Mesenchymal stem cell (in vitro differentiated cells and primary cell): ENCODE data around the gene TSPAN5.

ENCODE experiments used
- DNase-seq: peaks from one replicate; pipeline ENCODE4 v3.0.0-alpha.2; 2013
- H2AFZ ChIP-seq: one replicate; pipeline ENCODE4 v1.6.1; 2013; ENCODE audit warnings: low read depth, mild to moderate bottlenecking, control low read depth, inconsistent platforms, low read length, moderate library complexity
- H2AK5ac ChIP-seq: 2 replicates; pipeline ENCODE4 v1.6.1; 2013; ENCODE audit warnings: low read length, moderate library complexity, mild to moderate bottlenecking, inconsistent platforms; ENCODE audit not compliant: severe bottlenecking
- H2BK120ac ChIP-seq: one replicate; pipeline ENCODE4 v1.6.1; 2013; ENCODE audit warnings: low read depth, mild to moderate bottlenecking, inconsistent platforms, low read length, moderate library complexity
- H2BK12ac ChIP-seq, 2 experiments: one replicate each; pipeline ENCODE4 v1.6.1; 2013; ENCODE audit warnings: inconsistent platforms in 2 of 2, low read length in 2 of 2, mild to moderate bottlenecking in 2 of 2, moderate library complexity in 2 of 2, control low read depth in 1 of 2
- H2BK15ac ChIP-seq: one replicate; pipeline ENCODE4 v1.6.1; 2013; ENCODE audit warnings: mild to moderate bottlenecking, low read depth, inconsistent platforms; ENCODE audit not compliant: poor library complexity, severe bottlenecking
- H2BK5ac ChIP-seq: 2 replicates; pipeline ENCODE4 v1.6.1; 2013; ENCODE audit warnings: low read depth, mild to moderate bottlenecking, low read length, control low read depth, inconsistent platforms; ENCODE audit not compliant: poor library complexity, severe bottlenecking
- H3K14ac ChIP-seq, 2 experiments: one replicate each; pipeline ENCODE4 v1.6.1; 2013; ENCODE audit warnings: inconsistent platforms in 2 of 2, low read length in 2 of 2, control low read depth in 1 of 2, mild to moderate bottlenecking in 1 of 2, moderate library complexity in 1 of 2
- H3K18ac ChIP-seq, 2 experiments: one replicate each; pipeline ENCODE4 v1.6.1; 2013; ENCODE audit warnings: inconsistent platforms in 2 of 2, low read length in 2 of 2, control low read depth in 1 of 2, low read depth in 1 of 2, mild to moderate bottlenecking in 1 of 2
- H3K23ac ChIP-seq, 2 experiments: one replicate each; pipeline ENCODE4 v1.6.1; 2013; ENCODE audit warnings: inconsistent platforms in 2 of 2, low read length in 2 of 2, mild to moderate bottlenecking in 2 of 2, moderate library complexity in 2 of 2, control low read depth in 1 of 2
- H3K27ac ChIP-seq: 2 replicates; pipeline ENCODE4 v1.5.1; 2013; ENCODE audit warnings: mild to moderate bottlenecking, moderate library complexity, low read length, control low read depth, inconsistent platforms; ENCODE audit not compliant: poor library complexity, severe bottlenecking
- H3K27me3 ChIP-seq, 2 experiments: 2 replicates each; pipeline versions ENCODE4 v1.6.1 to v1.7.0; 2013; ENCODE audit warnings: low read length in 2 of 2, mild to moderate bottlenecking in 2 of 2, moderate library complexity in 2 of 2, control low read depth in 1 of 2, inconsistent platforms in 1 of 2; ENCODE audit not compliant: control insufficient read depth in 1 of 2, insufficient read depth in 1 of 2
- H3K36me3 ChIP-seq, 2 experiments: 2 replicates each; pipeline versions ENCODE4 v1.6.1 to v1.7.0; 2013; ENCODE audit warnings: low read length in 2 of 2, control low read depth in 1 of 2, inconsistent platforms in 1 of 2, low read depth in 1 of 2, mild to moderate bottlenecking in 1 of 2; ENCODE audit not compliant: insufficient read depth in 2 of 2, control insufficient read depth in 1 of 2
- H3K4ac ChIP-seq, 2 experiments: one replicate each; pipeline ENCODE4 v1.6.1; 2013; ENCODE audit warnings: inconsistent platforms in 2 of 2, low read length in 2 of 2, mild to moderate bottlenecking in 2 of 2, moderate library complexity in 2 of 2, control low read depth in 1 of 2, low read depth in 1 of 2
- H3K4me1 ChIP-seq: 2 replicates; pipeline ENCODE4 v1.6.1; 2013; ENCODE audit warnings: low read depth, low read length, control low read depth; ENCODE audit not compliant: control insufficient read depth, insufficient read depth
- H3K4me2 ChIP-seq: 2 replicates; pipeline ENCODE4 v1.6.1; 2013; ENCODE audit warnings: low read length, mild to moderate bottlenecking, inconsistent platforms; ENCODE audit not compliant: poor library complexity, severe bottlenecking
- H3K4me3 ChIP-seq, 2 experiments: 2 replicates each; pipeline versions ENCODE4 v1.5.1 to v1.7.0; 2013; ENCODE audit warnings: low read length in 2 of 2, mild to moderate bottlenecking in 2 of 2, control low read depth in 1 of 2, low read depth in 1 of 2; ENCODE audit not compliant: insufficient read depth in 1 of 2
- H3K79me1 ChIP-seq: replicated peaks from 2 replicates; pipeline ENCODE4 v1.6.1; 2013; ENCODE audit warnings: mild to moderate bottlenecking, control low read depth, low read length, inconsistent platforms; ENCODE audit not compliant: poor library complexity, severe bottlenecking
- H3K9ac ChIP-seq: 2 replicates; pipeline ENCODE4 v1.7.0; 2013; ENCODE audit warnings: mild to moderate bottlenecking, low read length, moderate library complexity
- H3K9me3 ChIP-seq: 2 replicates; pipeline ENCODE4 v1.7.0; 2013; ENCODE audit warnings: mild to moderate bottlenecking, low read length; ENCODE audit not compliant: control insufficient read depth
- H4K8ac ChIP-seq: one replicate; pipeline ENCODE4 v1.6.1; 2013; ENCODE audit warnings: inconsistent platforms, mild to moderate bottlenecking, low read length, moderate library complexity
- H4K91ac ChIP-seq: one replicate; pipeline ENCODE4 v1.6.1; 2013; ENCODE audit warnings: mild to moderate bottlenecking, low read length, inconsistent platforms
- WGBS: methylation state at CpG from one replicate; pipeline ENCODE4 v1.1.7; 2013; ENCODE audit warnings: mixed read lengths; 5-methylcytosine and 5-hydroxymethylcytosine counted together

Gene TSPAN5

GRCh38 chr4:98447648-98448047 lies 210.8 kb downstream of the TSPAN5 start:
- Histone ChIP-seq H2AFZ (no peak overlapping the region), H4K91ac (no peak overlapping the region), H3K27me3 (no peaks in the 10 kb centered on the region), H3K4me1 (peaks cover 6% of the 10 kb centered on the region), H3K4me2 (no peak overlapping the region), H3K27ac (peak overlapping the region; percentile 13), H3K23ac (no peak overlapping the region), H2BK12ac (no peak overlapping the region), H2BK120ac (no peak overlapping the region), H3K9ac (no peak overlapping the region), H3K4me3 (no peak overlapping the region), H2BK15ac (no peak overlapping the region), H3K9me3 (peaks cover 3% of the 10 kb centered on the region), H3K79me1 (peaks cover 1% of the 10 kb centered on the region), H2AK5ac (peak overlapping the region; percentile 17), H3K18ac (no peak overlapping the region), H3K14ac (no peak overlapping the region), H3K36me3 (peaks cover 0 to 19% of the 10 kb centered on the region in 2 experiments), H2BK5ac (no peak overlapping the region), H3K4ac (no peak overlapping the region), H4K8ac (no peak overlapping the region)
- 93% methylated on average over 4 of the region's 5 CpGs for WGBS
- no peak for DNase-seq

DNA sequence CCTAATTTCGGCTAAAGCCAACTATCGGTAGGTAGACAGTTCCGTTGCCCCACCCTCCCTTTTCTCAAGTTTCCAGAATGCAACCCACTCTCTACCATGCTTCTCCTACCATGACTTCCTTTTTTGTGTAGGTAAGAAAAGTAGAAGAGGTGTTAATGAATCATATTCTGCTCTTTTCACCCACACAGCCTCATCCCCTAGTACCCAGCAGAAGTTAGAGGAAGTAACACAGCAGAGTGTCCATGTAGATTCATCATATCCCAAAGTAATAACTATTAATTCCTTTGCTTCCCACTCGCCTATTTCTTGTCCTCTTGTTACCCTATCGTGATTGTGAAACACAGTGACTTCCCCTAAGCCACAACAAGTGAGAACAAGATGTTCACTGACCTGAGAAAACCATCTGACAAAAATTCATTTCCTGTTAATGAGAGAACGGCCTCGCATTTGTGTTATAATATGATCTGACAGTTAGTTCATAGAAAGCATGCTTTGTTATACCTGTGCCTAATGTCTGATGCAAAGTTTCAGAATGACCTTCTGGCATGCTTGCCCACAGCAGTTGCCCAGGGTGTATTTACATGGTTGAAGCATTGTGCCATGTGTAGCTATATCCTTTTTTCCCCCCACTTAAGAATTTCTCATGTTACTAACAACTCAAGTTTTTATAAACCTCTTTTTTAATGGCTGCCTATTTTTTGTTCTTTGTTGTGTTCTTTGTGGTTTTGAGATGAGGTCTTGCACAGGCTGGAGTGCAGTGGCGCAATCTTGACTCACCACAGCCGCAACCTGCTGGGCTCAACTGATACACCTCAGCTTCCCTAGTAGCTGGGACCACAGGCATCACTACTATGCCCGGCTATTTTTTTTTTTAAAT lies 211.7 kb downstream of the TSPAN5 start:
- no peak overlapping the region for H3K4me2 ChIP-seq

GRCh38 chr4:98444371-98444770 lies 214.0 kb downstream of the TSPAN5 start:
- peaks cover 5% of the 10 kb centered on the region for H3K79me1 ChIP-seq
- H3K4ac ChIP-seq: no peak overlapping the region
- no peak overlapping the region for H3K27ac ChIP-seq
- H2AK5ac ChIP-seq: no peak overlapping the region
- no peak overlapping the region for H3K4me2 ChIP-seq
- H3K4me3 ChIP-seq: no peak overlapping the region
- no peak overlapping the region for H2AFZ ChIP-seq
- H3K27me3 ChIP-seq: no peaks in the 10 kb centered on the region
- DNase-seq: no peak
- H3K9ac ChIP-seq: no peak overlapping the region
- H2BK120ac ChIP-seq: no peak overlapping the region
- H3K14ac ChIP-seq: no peak overlapping the region
- H3K36me3 ChIP-seq: peaks cover 3 to 42% of the 10 kb centered on the region in 2 experiments
- H4K8ac ChIP-seq: no peak overlapping the region
- H2BK15ac ChIP-seq: no peak overlapping the region
- H3K9me3 ChIP-seq: no peaks in the 10 kb centered on the region
- H2BK12ac ChIP-seq: no peak overlapping the region
- no peak overlapping the region for H4K91ac ChIP-seq
- H3K23ac ChIP-seq: no peak overlapping the region
- no peak overlapping the region for H2BK5ac ChIP-seq
- H3K4me1 ChIP-seq: peaks cover 6% of the 10 kb centered on the region
- no peak overlapping the region for H3K18ac ChIP-seq

More for the DNA sequence above, 211.7 kb downstream of the TSPAN5 start:
- WGBS: 90% methylated on average over 8 of the region's 10 CpGs
- H3K14ac ChIP-seq: no peak overlapping the region
- H2BK12ac ChIP-seq: no peak overlapping the region
- peaks cover 0 to 29% of the 10 kb centered on the region in 2 experiments for H3K36me3 ChIP-seq
- H4K8ac ChIP-seq: no peak overlapping the region
- H3K23ac ChIP-seq: no peak overlapping the region
- H3K4ac ChIP-seq: no peak overlapping the region
- H3K18ac ChIP-seq: no peak overlapping the region
- no peak overlapping the region for H2BK15ac ChIP-seq
- H3K4me1 ChIP-seq: peaks cover 6% of the 10 kb centered on the region
- DNase-seq: peak; percentile 64
- no peaks in the 10 kb centered on the region for H3K9me3 ChIP-seq
- H3K79me1 ChIP-seq: peaks cover 1% of the 10 kb centered on the region
- no peak overlapping the region for H3K9ac ChIP-seq
- no peak overlapping the region for H3K4me3 ChIP-seq
- H3K27ac ChIP-seq: peak overlapping the region; percentile 39
- H2BK5ac ChIP-seq: no peak overlapping the region
- H2BK120ac ChIP-seq: no peak overlapping the region
- H4K91ac ChIP-seq: no peak overlapping the region
- no peak overlapping the region for H2AK5ac ChIP-seq
- H3K27me3 ChIP-seq: no peaks in the 10 kb centered on the region
- no peak overlapping the region for H2AFZ ChIP-seq

- no peak for DNase-seq
- Histone ChIP-seq H2BK120ac (no peak overlapping the region), H3K9me3 (no peaks in the 10 kb centered on the region), H3K23ac (no peak overlapping the region), H3K79me1 (peaks cover 8% of the 10 kb centered on the region), H3K14ac (no peak overlapping the region), H2BK12ac (no peak overlapping the region), H3K4ac (no peak overlapping the region), H3K36me3 (peaks cover 8 to 26% of the 10 kb centered on the region in 2 experiments), H4K91ac (no peak overlapping the region), H3K27ac (no peak overlapping the region), H2AFZ (no peak overlapping the region), H3K27me3 (no peaks in the 10 kb centered on the region), H3K18ac (no peak overlapping the region), H2BK15ac (no peak overlapping the region), H3K4me1 (no peaks in the 10 kb centered on the region), H2BK5ac (no peak overlapping the region), H4K8ac (peak overlapping the region; percentile 37), H2AK5ac (no peak overlapping the region), H3K9ac (no peak overlapping the region), H3K4me3 (no peak overlapping the region), H3K4me2 (no peak overlapping the region)
- 95% methylated on average over 6 of the region's 6 CpGs for WGBS
Observed at GRCh38 chr4:98434816-98435215, 223.6 kb downstream of the TSPAN5 start.
